ENCODE data around the gene SMIM23.

Gene SMIM23

DNA sequence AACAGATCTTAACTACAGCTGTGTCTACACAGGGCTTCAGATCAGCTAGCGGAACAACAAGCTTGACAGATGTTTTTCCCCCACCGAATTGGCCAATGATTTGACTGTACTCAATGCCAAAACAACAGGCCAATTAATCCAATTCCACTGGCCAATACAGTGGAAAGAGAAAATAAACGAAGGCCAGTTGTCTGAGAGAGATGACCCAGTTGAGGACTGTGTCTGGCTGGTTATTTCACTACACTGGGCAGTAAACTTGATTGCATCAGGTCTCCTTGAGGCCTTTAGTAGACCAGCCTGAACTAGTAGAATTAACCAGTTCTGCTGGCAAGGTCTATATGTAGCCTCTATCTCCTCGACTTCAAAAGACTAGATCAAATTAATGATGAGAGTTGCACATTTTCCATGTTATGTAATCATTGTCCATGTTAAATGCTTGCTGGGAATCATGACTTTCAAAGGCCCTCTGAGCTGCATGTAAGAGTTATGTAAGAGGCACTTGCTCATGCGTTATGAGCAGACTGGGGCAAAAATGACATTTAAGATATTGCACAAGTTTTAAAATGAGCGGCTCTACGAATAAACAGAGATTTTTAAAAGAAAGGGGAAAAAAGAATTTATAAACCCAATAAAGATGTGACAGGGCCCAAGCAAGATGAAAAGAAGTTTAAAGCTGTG, 28.3 kb downstream of the SMIM23 start:
- Histone ChIP-seq H3K4me3 (ENCODE audit: extremely low read depth, insufficient read depth, low read length, poor library complexity, severe bottlenecking) (no peak overlapping the region), H3K36me3 (ENCODE audit: control insufficient read depth, insufficient read depth, low read length) (no peaks in the 10 kb centered on the region), H3K9me3 (ENCODE audit: control insufficient read depth, low read length) (no peaks in the 10 kb centered on the region), H3K27ac (ENCODE audit: low read depth, low read length, severe bottlenecking) (no peak overlapping the region), H3K4me1 (ENCODE audit: control insufficient read depth, insufficient read depth, low read length, poor library complexity, severe bottlenecking) (no peaks in the 10 kb centered on the region)
- 85 to 89% methylated on average over 3 to 5 of the region's 7 CpGs for WGBS, 2 experiments (ENCODE audit: insufficient coverage in 2 of 2)

- Histone ChIP-seq H3K4me3 (ENCODE audit: extremely low read depth, insufficient read depth, low read length, poor library complexity, severe bottlenecking) (no peak overlapping the region), H3K4me1 (ENCODE audit: control insufficient read depth, insufficient read depth, low read length, poor library complexity, severe bottlenecking) (no peaks in the 10 kb centered on the region), H3K27ac (ENCODE audit: low read depth, low read length, severe bottlenecking) (no peak overlapping the region), H3K9me3 (ENCODE audit: control insufficient read depth, low read length) (no peaks in the 10 kb centered on the region), H3K36me3 (ENCODE audit: control insufficient read depth, insufficient read depth, low read length) (no peaks in the 10 kb centered on the region)
- 33 to 50% methylated on average over 1 of the region's 1 CpG for WGBS, 2 experiments (ENCODE audit: insufficient coverage in 2 of 2)
Measured at GRCh38 chr5:171816666-171817065, 31.0 kb downstream of the SMIM23 start.

- no peak overlapping the region for H3K4me3 ChIP-seq (ENCODE audit: extremely low read depth, insufficient read depth, low read length, poor library complexity, severe bottlenecking)
- H3K36me3 ChIP-seq (ENCODE audit: control insufficient read depth, insufficient read depth, low read length): no peaks in the 10 kb centered on the region
- H3K4me1 ChIP-seq (ENCODE audit: control insufficient read depth, insufficient read depth, low read length, poor library complexity, severe bottlenecking): no peaks in the 10 kb centered on the region
- H3K9me3 ChIP-seq (ENCODE audit: control insufficient read depth, low read length): no peaks in the 10 kb centered on the region
- 91 to 96% methylated on average over 5 to 10 of the region's 11 CpGs for WGBS, 2 experiments (ENCODE audit: insufficient coverage in 2 of 2)
- no peak overlapping the region for H3K27ac ChIP-seq (ENCODE audit: low read depth, low read length, severe bottlenecking)
Measured at GRCh38 chr5:171820561-171820960, 34.9 kb downstream of the SMIM23 start.

DNA sequence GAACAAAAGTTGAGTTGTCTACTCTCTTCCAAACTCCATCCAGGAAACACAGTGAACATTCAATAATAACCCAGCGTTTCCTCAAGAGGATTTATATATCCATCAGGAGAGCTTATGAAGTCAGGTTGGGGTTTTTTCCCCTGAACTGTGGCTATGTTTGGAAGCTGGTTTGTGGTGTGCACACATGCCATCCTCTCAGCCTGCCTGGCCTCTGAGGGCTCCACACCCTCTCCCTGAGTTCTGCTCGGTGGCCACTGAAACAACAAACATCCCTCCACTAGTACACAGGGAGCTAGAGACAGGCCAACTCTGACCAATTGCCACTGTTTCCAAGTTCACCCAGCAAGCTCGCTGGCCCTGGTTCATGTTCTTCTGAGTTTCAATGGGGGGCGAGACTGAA, 35.7 kb downstream of the SMIM23 start:
- Histone ChIP-seq H3K9me3 (ENCODE audit: control insufficient read depth, low read length) (no peaks in the 10 kb centered on the region), H3K4me1 (ENCODE audit: control insufficient read depth, insufficient read depth, low read length, poor library complexity, severe bottlenecking) (no peaks in the 10 kb centered on the region), H3K36me3 (ENCODE audit: control insufficient read depth, insufficient read depth, low read length) (no peaks in the 10 kb centered on the region), H3K4me3 (ENCODE audit: extremely low read depth, insufficient read depth, low read length, poor library complexity, severe bottlenecking) (no peak overlapping the region), H3K27ac (ENCODE audit: low read depth, low read length, severe bottlenecking) (no peak overlapping the region)
- WGBS, 2 experiments (ENCODE audit: insufficient coverage in 2 of 2): 86 to 87% methylated on average over 2 to 3 of the region's 4 CpGs

- Histone ChIP-seq H3K4me1 (ENCODE audit: control insufficient read depth, insufficient read depth, low read length, poor library complexity, severe bottlenecking) (no peaks in the 10 kb centered on the region), H3K36me3 (ENCODE audit: control insufficient read depth, insufficient read depth, low read length) (no peaks in the 10 kb centered on the region), H3K27ac (ENCODE audit: low read depth, low read length, severe bottlenecking) (no peak overlapping the region), H3K9me3 (ENCODE audit: control insufficient read depth, low read length) (no peaks in the 10 kb centered on the region), H3K4me3 (ENCODE audit: extremely low read depth, insufficient read depth, low read length, poor library complexity, severe bottlenecking) (no peak overlapping the region)
- 73 to 83% methylated on average over 4 to 5 of the region's 5 CpGs for WGBS, 2 experiments (ENCODE audit: insufficient coverage in 2 of 2)
Measured at GRCh38 chr5:171823269-171823668, 37.7 kb downstream of the SMIM23 start.

- no peak overlapping the region for H3K4me3 ChIP-seq (ENCODE audit: extremely low read depth, insufficient read depth, low read length, poor library complexity, severe bottlenecking)
- WGBS, 2 experiments (ENCODE audit: insufficient coverage in 2 of 2): 87 to 100% methylated on average over 1 to 2 of the region's 3 CpGs
- no peaks in the 10 kb centered on the region for H3K4me1 ChIP-seq (ENCODE audit: control insufficient read depth, insufficient read depth, low read length, poor library complexity, severe bottlenecking)
- no peak overlapping the region for H3K27ac ChIP-seq (ENCODE audit: low read depth, low read length, severe bottlenecking)
- H3K36me3 ChIP-seq (ENCODE audit: control insufficient read depth, insufficient read depth, low read length): no peaks in the 10 kb centered on the region
- H3K9me3 ChIP-seq (ENCODE audit: control insufficient read depth, low read length): peaks cover 7% of the 10 kb centered on the region
Measured at GRCh38 chr5:171825051-171825450, 39.4 kb downstream of the SMIM23 start.

GRCh38 chr5:171826132-171826531, 40.5 kb downstream of the SMIM23 start:
- WGBS, 2 experiments (ENCODE audit: insufficient coverage in 2 of 2): 100% methylated on average over 1 of the region's 5 CpGs; no CpG with 5 or more reads in 1 of the 2 experiments
- Histone ChIP-seq H3K4me3 (ENCODE audit: extremely low read depth, insufficient read depth, low read length, poor library complexity, severe bottlenecking) (no peak overlapping the region), H3K9me3 (ENCODE audit: control insufficient read depth, low read length) (peaks cover 7% of the 10 kb centered on the region), H3K27ac (ENCODE audit: low read depth, low read length, severe bottlenecking) (no peak overlapping the region), H3K36me3 (ENCODE audit: control insufficient read depth, insufficient read depth, low read length) (no peaks in the 10 kb centered on the region), H3K4me1 (ENCODE audit: control insufficient read depth, insufficient read depth, low read length, poor library complexity, severe bottlenecking) (no peaks in the 10 kb centered on the region)

DNA sequence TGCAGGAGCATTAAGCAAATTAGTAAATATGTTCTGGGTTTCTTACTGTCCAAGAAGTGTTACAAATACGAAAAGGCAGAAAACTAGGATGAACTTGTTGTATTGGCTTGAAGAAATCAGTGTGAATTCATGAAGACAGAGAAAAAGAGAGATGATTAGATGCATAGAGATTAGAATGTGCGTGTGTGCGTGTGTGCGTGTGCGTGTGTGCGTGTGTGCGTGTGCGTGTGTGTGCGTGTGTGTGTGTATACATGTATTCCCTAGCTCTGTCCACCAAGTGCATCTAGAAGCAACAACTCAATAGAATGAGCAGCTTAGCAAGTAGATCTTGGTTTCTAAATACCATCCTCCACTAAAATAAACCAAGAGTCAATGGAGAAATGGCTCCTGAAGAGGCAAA, 41.5 kb downstream of the SMIM23 start:
- no peak overlapping the region for H3K4me3 ChIP-seq (ENCODE audit: extremely low read depth, insufficient read depth, low read length, poor library complexity, severe bottlenecking)
- H3K9me3 ChIP-seq (ENCODE audit: control insufficient read depth, low read length): peaks cover 7% of the 10 kb centered on the region
- no peak overlapping the region for H3K27ac ChIP-seq (ENCODE audit: low read depth, low read length, severe bottlenecking)
- H3K36me3 ChIP-seq (ENCODE audit: control insufficient read depth, insufficient read depth, low read length): no peaks in the 10 kb centered on the region
- H3K4me1 ChIP-seq (ENCODE audit: control insufficient read depth, insufficient read depth, low read length, poor library complexity, severe bottlenecking): no peaks in the 10 kb centered on the region
- WGBS, 2 experiments (ENCODE audit: insufficient coverage in 2 of 2): 89 to 100% methylated on average over 1 of the region's 9 CpGs

- Histone ChIP-seq H3K9me3 (ENCODE audit: control insufficient read depth, low read length) (peaks cover 14% of the 10 kb centered on the region), H3K4me1 (ENCODE audit: control insufficient read depth, insufficient read depth, low read length, poor library complexity, severe bottlenecking) (no peaks in the 10 kb centered on the region), H3K36me3 (ENCODE audit: control insufficient read depth, insufficient read depth, low read length) (no peaks in the 10 kb centered on the region), H3K27ac (ENCODE audit: low read depth, low read length, severe bottlenecking) (no peak overlapping the region), H3K4me3 (ENCODE audit: extremely low read depth, insufficient read depth, low read length, poor library complexity, severe bottlenecking) (no peak overlapping the region)
- no CpG with 5 or more reads among the region's 1 CpG for WGBS, 2 experiments (ENCODE audit: insufficient coverage in 2 of 2)
Measured at GRCh38 chr5:171830686-171831085, 45.1 kb downstream of the SMIM23 start.

DNA sequence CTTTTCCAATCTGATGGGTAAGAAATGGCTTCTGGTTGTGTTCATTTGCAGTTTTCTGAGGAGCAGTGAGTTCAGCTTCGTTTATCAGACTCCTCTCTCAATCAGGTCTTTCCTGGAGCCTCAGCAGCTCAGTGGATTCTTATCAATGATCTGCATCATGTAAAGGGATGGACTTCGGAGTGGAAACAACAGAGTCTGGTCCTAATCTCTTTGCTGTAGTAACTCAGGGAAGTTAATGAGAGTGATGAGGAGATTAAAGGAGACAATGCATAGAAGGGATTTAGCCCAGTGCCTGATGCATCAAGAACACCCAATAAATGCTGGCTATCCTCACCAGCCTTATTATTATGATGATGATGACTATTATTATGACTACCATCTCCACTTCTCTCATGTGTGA, 47.2 kb downstream of the SMIM23 start:
- Histone ChIP-seq H3K4me3 (ENCODE audit: extremely low read depth, insufficient read depth, low read length, poor library complexity, severe bottlenecking) (no peak overlapping the region), H3K27ac (ENCODE audit: low read depth, low read length, severe bottlenecking) (no peak overlapping the region), H3K9me3 (ENCODE audit: control insufficient read depth, low read length) (peaks cover 14% of the 10 kb centered on the region), H3K4me1 (ENCODE audit: control insufficient read depth, insufficient read depth, low read length, poor library complexity, severe bottlenecking) (no peaks in the 10 kb centered on the region), H3K36me3 (ENCODE audit: control insufficient read depth, insufficient read depth, low read length) (no peaks in the 10 kb centered on the region)
- WGBS, 2 experiments (ENCODE audit: insufficient coverage in 2 of 2): 93 to 94% methylated on average over 2 of the region's 2 CpGs

- no peak overlapping the region for H3K4me3 ChIP-seq (ENCODE audit: extremely low read depth, insufficient read depth, low read length, poor library complexity, severe bottlenecking)
- H3K4me1 ChIP-seq (ENCODE audit: control insufficient read depth, insufficient read depth, low read length, poor library complexity, severe bottlenecking): no peaks in the 10 kb centered on the region
- no peaks in the 10 kb centered on the region for H3K36me3 ChIP-seq (ENCODE audit: control insufficient read depth, insufficient read depth, low read length)
- WGBS, 2 experiments (ENCODE audit: insufficient coverage in 2 of 2): 100% methylated on average over 1 of the region's 2 CpGs; no CpG with 5 or more reads in 1 of the 2 experiments
- peaks cover 8% of the 10 kb centered on the region for H3K9me3 ChIP-seq (ENCODE audit: control insufficient read depth, low read length)
- H3K27ac ChIP-seq (ENCODE audit: low read depth, low read length, severe bottlenecking): no peak overlapping the region
Measured at GRCh38 chr5:171834461-171834860, 48.8 kb downstream of the SMIM23 start.
